CD4-positive, alpha-beta T cell treated with Interleukin-15 for 1 hour (primary cell): ENCODE results near the gene STN1.

ENCODE experiments used
- DNase-seq: peaks from one replicate; pipeline ENCODE4 v3.0.0-alpha.2; 2020

Gene STN1

GRCh38 chr10:103839872-103840739, 77.9 kb downstream of the STN1 start:
- DNase-seq = no peak

GRCh38 chr10:103839519-103839871, 78.5 kb downstream of the STN1 start:
- no peak for DNase-seq

- DNase-seq = no peak
These were observed 79.0 kb downstream of the STN1 start for GRCh38 chr10:103838862-103839518.

- DNase-seq = no peak
These were observed 80.0 kb downstream of the STN1 start for GRCh38 chr10:103838070-103838395.

GRCh38 chr10:103837370-103838069, 80.5 kb downstream of the STN1 start:
- DNase-seq = no peak

- no peak for DNase-seq
These were observed 81.1 kb downstream of the STN1 start for GRCh38 chr10:103836861-103837260.

- no peak for DNase-seq
These were observed 81.7 kb downstream of the STN1 start for GRCh38 chr10:103836273-103836672.

GRCh38 chr10:103835096-103836050, 82.6 kb downstream of the STN1 start:
- DNase-seq = no peak

GRCh38 chr10:103834436-103835095, 83.4 kb downstream of the STN1 start:
- no peak for DNase-seq

GRCh38 chr10:103833731-103834365, 84.1 kb downstream of the STN1 start:
- no peak for DNase-seq

- DNase-seq = no peak
These were observed 85.2 kb downstream of the STN1 start for GRCh38 chr10:103832806-103833205.
